Liver (tissue), 9 donors: Measurements from ENCODE around the gene UBR1. TPM values are rescaled to one million over a fixed set of nuclear protein-coding genes. Genes with fewer than 3 reads are reported as not detected.

Experiments
- DNase-seq: peaks from one replicate; pipeline ENCODE4 v3.0.0-alpha.2; 2017; ENCODE audit warnings: low spot score
- H3K27ac ChIP-seq, 2 donors: one replicate each; pipeline ENCODE4 v1.7.0; 2013; ENCODE audit warnings: inconsistent platforms in 2 of 2, low read length in 2 of 2, control low read depth in 1 of 2, low read depth in 1 of 2, mild to moderate bottlenecking in 1 of 2
- H3K27me3 ChIP-seq, 4 donors: one replicate each; pipeline versions ENCODE4 v1.6.1 to v1.7.0; 2013; ENCODE audit warnings: low read length in 3 of 4, inconsistent platforms in 1 of 4, mild to moderate bottlenecking in 1 of 4, moderate library complexity in 1 of 4; ENCODE audit not compliant: control insufficient read depth in 4 of 4, insufficient read depth in 4 of 4
- H3K36me3 ChIP-seq, 4 donors: one replicate each; pipeline versions ENCODE4 v1.6.1 to v1.7.0; 2013; ENCODE audit warnings: low read length in 3 of 4, mild to moderate bottlenecking in 3 of 4, low read depth in 1 of 4, moderate library complexity in 1 of 4; ENCODE audit not compliant: control insufficient read depth in 4 of 4, insufficient read depth in 3 of 4
- H3K4me1 ChIP-seq, 4 donors: one replicate each; pipeline versions ENCODE4 v1.6.1 to v1.7.0; 2013; ENCODE audit warnings: low read length in 3 of 4, mild to moderate bottlenecking in 3 of 4, moderate library complexity in 1 of 4; ENCODE audit not compliant: control insufficient read depth in 4 of 4, insufficient read depth in 4 of 4
- H3K4me3 ChIP-seq, 3 donors: one replicate each; pipeline versions ENCODE4 v1.6.1 to v1.7.0; 2013; ENCODE audit warnings: low read length in 3 of 3, control low read depth in 1 of 3, low read depth in 1 of 3, mild to moderate bottlenecking in 1 of 3
- H3K9ac ChIP-seq, 2 donors: one replicate each; pipeline ENCODE4 v1.7.0; 2013; ENCODE audit warnings: low read length in 2 of 2, mild to moderate bottlenecking in 2 of 2, moderate library complexity in 2 of 2, control low read depth in 1 of 2, low read depth in 1 of 2
- H3K9me3 ChIP-seq, 4 donors: one replicate each; pipeline versions ENCODE4 v1.6.1 to v1.7.0; 2013; ENCODE audit warnings: low read length in 3 of 4; ENCODE audit not compliant: control insufficient read depth in 4 of 4
- ATF3 ChIP-seq: IDR thresholded peaks from 2 replicates; pipeline ENCODE4 v1.6.1; 2016; ENCODE audit warnings: antibody characterized with exemption
- CTCF ChIP-seq: fragments of 150-350 bp; IDR thresholded peaks from 2 replicates; pipeline ENCODE4 v1.5.1; 2017; ENCODE audit warnings: improper control_type of control experiment, low read depth, low read length; ENCODE audit not compliant: missing input control
- EGR1 ChIP-seq, 2 donors: IDR thresholded peaks; 2 replicates each; pipeline ENCODE4 v1.6.1; 2016 to 2018; ENCODE audit warnings: antibody characterized with exemption in 2 of 2, low read depth in 2 of 2
- FOXA1 ChIP-seq: IDR thresholded peaks from 2 replicates; pipeline ENCODE4 v1.6.1; 2016; ENCODE audit warnings: antibody characterized with exemption
- FOXA2 ChIP-seq: IDR thresholded peaks from 2 replicates; pipeline ENCODE4 v1.6.1; 2016; ENCODE audit warnings: antibody characterized with exemption
- GABPA ChIP-seq, 2 donors: IDR thresholded peaks in 1 of 2; conservative IDR thresholded peaks in 1 of 2; 2 replicates each; pipeline ENCODE4 v1.6.1; 2016; ENCODE audit warnings: antibody characterized with exemption in 2 of 2, mild to moderate bottlenecking in 1 of 2, moderate library complexity in 1 of 2
- HNF4A ChIP-seq, 2 donors: conservative IDR thresholded peaks; 2 replicates each; pipeline ENCODE4 v1.6.1; 2016; ENCODE audit warnings: antibody characterized with exemption in 2 of 2, mild to moderate bottlenecking in 2 of 2
- HNF4G ChIP-seq: IDR thresholded peaks from 2 replicates; pipeline ENCODE4 v1.6.1; 2016; ENCODE audit warnings: antibody characterized with exemption
- JUND ChIP-seq, 2 donors: IDR thresholded peaks; 2 replicates each; pipeline ENCODE4 v1.6.1; 2016; ENCODE audit warnings: antibody characterized with exemption in 2 of 2
- MAX ChIP-seq: IDR thresholded peaks from 2 replicates; pipeline ENCODE4 v1.6.1; 2016; ENCODE audit warnings: antibody characterized with exemption
- RAD21 ChIP-seq, 2 donors: IDR thresholded peaks; 2 replicates each; pipeline ENCODE4 v1.6.1; 2016; ENCODE audit warnings: antibody characterized with exemption in 2 of 2, mild to moderate bottlenecking in 2 of 2
- REST ChIP-seq: IDR thresholded peaks from 2 replicates; pipeline ENCODE4 v1.6.1; 2016; ENCODE audit warnings: antibody characterized with exemption, mild to moderate bottlenecking
- RXRA ChIP-seq, 2 donors: IDR thresholded peaks; 2 replicates each; pipeline ENCODE4 v1.6.1; 2017 to 2018; ENCODE audit warnings: antibody characterized with exemption in 2 of 2, mild to moderate bottlenecking in 1 of 2
- SP1 ChIP-seq: IDR thresholded peaks from 2 replicates; pipeline ENCODE4 v1.6.1; 2018; ENCODE audit warnings: antibody characterized with exemption, mild to moderate bottlenecking
- TAF1 ChIP-seq: conservative IDR thresholded peaks from 2 replicates; pipeline ENCODE4 v1.6.1; 2016; ENCODE audit warnings: antibody characterized with exemption, mild to moderate bottlenecking
- YY1 ChIP-seq: IDR thresholded peaks from 2 replicates; pipeline ENCODE4 v1.6.1; 2016; ENCODE audit warnings: antibody characterized with exemption, mild to moderate bottlenecking
- ZBTB33 ChIP-seq: IDR thresholded peaks from 2 replicates; pipeline ENCODE4 v1.6.1; 2016; ENCODE audit warnings: antibody characterized with exemption
- WGBS: extraction: QIAGEN DNeasy Blood & Tissue Kit; methylation state at CpG from one replicate; pipeline ENCODE4 v1.1.7; 2013; 5-methylcytosine and 5-hydroxymethylcytosine counted together
- polyA plus RNA-seq, 2 donors: library from polyadenylated mRNA; stranded (reverse) in 1 of 2; unstranded in 1 of 2; fragments of 200-250 nt in 1 of 2; fragments of >200 nt in 1 of 2; fragmentation: Nextera tagmentation in 1 of 2; extraction: Ambion mirVana in 1 of 2; gene quantifications; one replicate each; pipeline versions ENCODE4 v1.2.1 to v1.2.3, GENCODE V29; 2013 to 2015
- total RNA-seq, 2 donors: library from RNA; depleted of rRNA; stranded (reverse); fragments of >200 nt; gene quantifications; one replicate each; pipeline ENCODE4 v1.2.3, GENCODE V29; 2014
- donor health status: healthy.
- donor health status: healthy.
- donor health status: healthy.
- donor health status: healthy.
- donor health status: healthy.

Gene UBR1
- total and polyA plus RNA-seq, 4 donors, result 3.7 to 25.3 (median 10.9) TPM

GRCh38 chr15:42929306-42929848, 176.5 kb downstream of the UBR1 start:
- Histone ChIP-seq H3K9ac (no peak overlapping the region), H3K36me3 (no peaks in the 10 kb centered on the region), H3K4me1 (no peaks in the 10 kb centered on the region), H3K27me3 (no peaks in the 10 kb centered on the region), H3K4me3 (no peak overlapping the region), H3K9me3 (no peaks in the 10 kb centered on the region), H3K27ac (no peak overlapping the region)
- 83% methylated on average over 2 of the region's 2 CpGs for WGBS
- no peak for TF ChIP-seq SP1
- no peak for TF ChIP-seq RXRA (IDR thresholded peaks at IDR 0.05)
- no peak for TF ChIP-seq TAF1
- no peak for TF ChIP-seq HNF4G
- no peak for TF ChIP-seq GABPA (IDR thresholded peaks at IDR 0.05 in 1 of 2, conservative IDR thresholded peaks at IDR 0.05 in 1 of 2)
- TF ChIP-seq ATF3, result no peak
- no peak for TF ChIP-seq FOXA2
- no peak for TF ChIP-seq CTCF
- no peak for DNase-seq

GRCh38 chr15:42921342-42921731, 184.5 kb downstream of the UBR1 start:
- no peak for TF ChIP-seq JUND (IDR thresholded peaks at IDR 0.05)
- no peak for TF ChIP-seq REST
- TF ChIP-seq MAX, result no peak
- no peak for TF ChIP-seq ZBTB33
- TF ChIP-seq YY1, result no peak
- no peak for TF ChIP-seq FOXA1
- no peak for TF ChIP-seq HNF4G
- TF ChIP-seq GABPA (IDR thresholded peaks at IDR 0.05 in 1 of 2, conservative IDR thresholded peaks at IDR 0.05 in 1 of 2), result no peak
- TF ChIP-seq RXRA (IDR thresholded peaks at IDR 0.05), result no peak
- TF ChIP-seq CTCF, result no peak
- TF ChIP-seq FOXA2, result no peak
- no peak for TF ChIP-seq RAD21 (IDR thresholded peaks at IDR 0.05)
- no peak for TF ChIP-seq EGR1 (IDR thresholded peaks at IDR 0.05; ENCODE audit: low read depth in 2 of 2)
- TF ChIP-seq TAF1, result no peak
- TF ChIP-seq HNF4A (conservative IDR thresholded peaks at IDR 0.05), result no peak
- Histone ChIP-seq H3K27me3 (no peaks in the 10 kb centered on the region), H3K4me1 (peaks cover 0 to 19% (median 10%) of the 10 kb centered on the region in 4 donors), H3K36me3 (no peaks in the 10 kb centered on the region), H3K9ac (peak overlapping the region; percentile 54 to 61), H3K27ac (no peak overlapping the region), H3K9me3 (no peaks in the 10 kb centered on the region), H3K4me3 (peak overlapping the region; percentile 60 to 98 (median 73))
- no peak for DNase-seq
- 6% methylated on average over 19 of the region's 19 CpGs for WGBS
